ENCODE measurements around the gene YAF2.

DNA sequence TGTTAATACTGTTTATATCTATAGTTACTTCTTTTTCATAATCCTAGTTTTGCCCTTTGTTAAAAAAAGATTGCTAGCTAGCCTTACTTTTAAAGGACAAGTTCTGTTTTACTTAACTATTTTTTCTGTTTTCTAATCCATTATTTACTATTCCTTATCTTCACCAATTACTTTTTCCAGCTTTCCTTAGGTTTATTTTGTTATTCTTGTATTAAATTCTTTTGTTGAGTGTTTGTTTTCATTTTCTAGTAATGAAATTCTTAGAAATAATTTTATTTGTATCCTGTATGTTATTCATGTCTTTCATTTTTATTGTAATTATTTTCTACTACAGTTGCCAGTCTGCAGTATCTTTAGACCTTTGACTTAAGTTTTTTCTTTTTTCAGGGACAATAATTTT, 47.7 kb downstream of the YAF2 start:
- TF ChIP-seq, protein P1, sequence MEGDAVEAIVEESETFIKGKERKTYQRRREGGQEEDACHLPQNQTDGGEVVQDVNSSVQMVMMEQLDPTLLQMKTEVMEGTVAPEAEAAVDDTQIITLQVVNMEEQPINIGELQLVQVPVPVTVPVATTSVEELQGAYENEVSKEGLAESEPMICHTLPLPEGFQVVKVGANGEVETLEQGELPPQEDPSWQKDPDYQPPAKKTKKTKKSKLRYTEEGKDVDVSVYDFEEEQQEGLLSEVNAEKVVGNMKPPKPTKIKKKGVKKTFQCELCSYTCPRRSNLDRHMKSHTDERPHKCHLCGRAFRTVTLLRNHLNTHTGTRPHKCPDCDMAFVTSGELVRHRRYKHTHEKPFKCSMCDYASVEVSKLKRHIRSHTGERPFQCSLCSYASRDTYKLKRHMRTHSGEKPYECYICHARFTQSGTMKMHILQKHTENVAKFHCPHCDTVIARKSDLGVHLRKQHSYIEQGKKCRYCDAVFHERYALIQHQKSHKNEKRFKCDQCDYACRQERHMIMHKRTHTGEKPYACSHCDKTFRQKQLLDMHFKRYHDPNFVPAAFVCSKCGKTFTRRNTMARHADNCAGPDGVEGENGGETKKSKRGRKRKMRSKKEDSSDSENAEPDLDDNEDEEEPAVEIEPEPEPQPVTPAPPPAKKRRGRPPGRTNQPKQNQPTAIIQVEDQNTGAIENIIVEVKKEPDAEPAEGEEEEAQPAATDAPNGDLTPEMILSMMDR (IDR thresholded peaks at IDR 0.05), result no peak
- TF ChIP-seq POLR2A (IDR thresholded peaks at IDR 0.05), result no peak

Data from right lobe of liver (tissue), 4 donors.